Posterior vena cava (tissue), 2 donors: ENCODE results near the gene DCTD. TPM values are rescaled to one million over a fixed set of nuclear protein-coding genes. Genes with fewer than 3 reads are reported as not detected.
A peak's percentile ranks its signal among the peaks of the same experiment; 100 is the strongest.

Experiments
- DNase-seq: peaks from one replicate; pipeline ENCODE4 v3.0.0-alpha.2; 2020; ENCODE audit warnings: low spot score
- intact Hi-C, 2 donors: fragments of 100-400 bp; cut with DNase I; formaldehyde crosslinking; loops; one replicate each; pipeline versions ENCODE4 v1.14.1 to v1.14.2; 2022 to 2023
- total RNA-seq, 2 donors: library from RNA; stranded (reverse); fragmentation: NEBNext Ultra II Directional; extraction: Animal tissue kit (Norgen Biotek cat#: 25700); gene quantifications; one replicate each; pipeline ENCODE4 v1.2.1, GENCODE V29; 2021
- donor health status: DM: yes; HTN: yes; CAD: no.
- donor health status: DM: yes; HTN: yes; CAD: no.

The DCTD gene
- total RNA-seq, 2 donors from 2014 or later, result 62.5 to 68.8 TPM

- intact Hi-C loops, result no loop called here
- no peak for DNase-seq
Measured at GRCh38 chr4:182854466-182854865, 62.7 kb downstream of the DCTD start.

DNA sequence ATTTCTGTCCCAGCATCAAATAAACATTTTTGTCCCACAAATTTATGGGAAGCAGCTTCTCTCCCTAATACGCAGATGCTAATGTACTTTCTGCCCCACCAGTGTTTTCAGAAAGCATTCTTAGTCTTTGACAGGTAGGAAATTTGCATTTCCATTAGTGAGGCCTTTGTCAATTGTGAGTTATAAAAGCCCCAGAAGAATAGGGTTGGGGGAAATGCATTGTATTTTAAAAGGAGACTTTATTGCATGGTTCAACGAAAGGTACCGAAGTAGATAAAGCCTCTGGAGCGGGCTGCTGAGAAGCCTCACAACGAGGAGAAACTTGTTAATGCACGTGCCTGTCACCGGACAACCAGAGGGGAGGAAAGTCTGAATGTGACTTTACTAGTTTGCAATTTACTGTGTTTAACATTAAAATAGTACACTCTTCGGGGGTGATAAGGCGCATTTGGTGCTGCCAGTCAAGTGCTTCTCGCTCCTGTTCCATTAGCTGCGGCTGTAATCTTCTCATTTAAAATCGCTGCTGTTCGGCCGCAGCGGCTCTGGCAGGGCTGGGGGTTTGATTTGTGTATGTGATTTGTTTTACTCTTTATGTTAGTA is 63.4 kb downstream of the DCTD start:
- intact Hi-C loops, result no loop called here
- DNase-seq, result peak; percentile 58

DNA sequence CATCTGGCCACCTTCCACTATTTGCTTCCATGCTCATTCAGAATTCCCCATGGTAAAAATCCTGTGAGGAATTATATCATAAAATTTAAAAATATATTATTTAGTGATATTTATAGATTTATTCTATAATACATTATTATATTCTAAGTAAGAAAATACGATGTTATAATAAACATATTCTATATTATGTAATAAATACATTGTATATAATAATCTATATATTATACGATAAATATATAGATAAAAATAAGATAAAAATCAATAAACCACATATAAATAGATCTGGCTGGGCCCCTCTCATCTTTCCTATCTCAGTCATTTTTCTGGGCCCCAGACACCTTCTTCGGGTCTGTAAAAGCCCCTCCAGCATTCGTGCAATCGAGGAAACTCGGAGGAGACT is 68.5 kb downstream of the DCTD start:
- intact Hi-C loops, result no loop called here
- DNase-seq, result no peak

DNA sequence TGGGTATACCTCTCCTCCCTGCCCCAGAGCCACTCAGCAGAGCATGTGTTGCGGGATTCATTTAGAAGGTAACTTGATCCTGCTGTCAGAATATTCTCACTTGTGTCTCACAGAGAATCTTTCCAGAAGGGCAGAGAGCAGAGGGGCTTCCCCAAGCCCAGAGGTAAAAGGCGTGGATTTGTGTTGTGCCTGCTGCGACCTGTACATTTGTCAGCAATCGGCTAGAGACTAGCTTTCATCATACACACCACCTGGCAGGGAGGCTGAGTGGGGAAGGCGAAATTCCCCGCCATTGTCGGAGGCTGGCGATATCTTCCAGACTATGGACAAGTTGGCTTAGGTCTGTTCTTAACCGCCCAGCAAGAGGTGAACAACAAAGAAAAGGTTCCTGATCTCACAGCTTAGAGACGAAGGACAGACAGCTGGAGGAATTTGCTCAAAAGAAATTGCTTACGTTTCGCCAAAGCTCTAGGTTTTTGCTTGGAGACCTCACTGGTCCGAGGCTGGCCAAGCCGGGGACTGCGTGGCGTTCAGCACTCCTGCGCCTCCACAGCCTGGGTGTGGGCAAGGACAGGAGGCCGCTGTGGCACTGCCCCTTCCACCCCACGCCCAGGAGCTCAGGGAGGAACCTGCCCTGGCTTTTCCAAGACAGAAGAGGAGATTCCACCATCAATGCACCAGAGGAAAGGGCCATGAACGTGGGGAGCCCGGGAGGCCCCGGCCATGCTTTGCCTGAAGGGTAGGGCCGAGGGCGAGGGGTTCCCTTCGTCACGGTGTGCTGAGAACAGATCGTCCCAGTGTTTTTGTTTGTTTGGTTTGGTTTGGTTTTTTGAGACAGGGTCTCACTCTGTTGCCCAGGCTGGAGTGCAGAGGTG is 69.4 kb downstream of the DCTD start:
- intact Hi-C loops, result no loop called here
- peak; percentile 67 for DNase-seq

DNA sequence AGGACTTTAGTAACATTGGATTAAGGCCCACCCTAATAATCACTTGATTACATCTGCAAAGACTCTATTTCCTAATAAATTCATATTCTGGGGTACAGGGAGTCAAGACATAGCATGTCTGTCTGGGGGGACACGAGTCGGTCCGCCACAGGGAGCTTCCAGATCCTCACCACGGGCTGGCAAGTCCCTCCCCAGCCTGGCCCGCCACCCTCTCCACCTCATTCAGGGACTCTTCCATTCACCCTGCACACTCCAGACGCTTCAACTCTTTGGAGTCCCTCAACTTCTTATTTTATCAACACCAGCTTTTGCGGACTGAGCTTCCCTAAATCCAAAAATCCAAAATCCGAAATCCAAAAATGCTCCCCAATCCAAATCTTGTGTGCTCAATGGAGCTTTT is 71.2 kb downstream of the DCTD start:
- intact Hi-C loops, result no loop called here
- DNase-seq, result peak; percentile 67

DNA sequence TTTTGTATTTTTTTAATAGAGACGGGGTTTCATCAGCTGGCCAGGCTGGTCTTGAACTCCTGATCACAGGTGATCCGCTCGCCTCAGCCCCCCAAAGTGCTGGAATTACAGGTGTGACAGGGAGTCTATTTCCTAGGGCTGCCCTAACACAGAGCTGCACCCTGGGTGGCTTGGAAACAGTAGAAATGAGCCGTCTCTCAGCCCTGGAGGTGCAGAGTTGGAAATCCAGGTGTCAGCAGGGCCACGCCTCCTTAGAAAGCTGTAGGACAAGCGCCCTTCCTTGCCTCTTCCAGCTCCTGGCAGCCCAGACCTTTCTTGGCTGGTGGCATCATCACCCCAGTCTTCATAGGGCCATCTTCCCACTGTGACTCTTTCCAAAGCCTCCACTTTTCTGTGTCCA is 71.6 kb downstream of the DCTD start:
- intact Hi-C loops, result no loop called here
- no peak for DNase-seq

- intact Hi-C loops, result no loop called here
- DNase-seq, result no peak
Measured at GRCh38 chr4:182843808-182844325, 73.3 kb downstream of the DCTD start.

- intact Hi-C loops, result no loop called here
- DNase-seq, result no peak
Measured at GRCh38 chr4:182842759-182843390, 74.3 kb downstream of the DCTD start.

- peak; percentile 26 for DNase-seq
- intact Hi-C loops, result no loop called here
Measured at GRCh38 chr4:182842104-182842600, 75.0 kb downstream of the DCTD start.

DNA sequence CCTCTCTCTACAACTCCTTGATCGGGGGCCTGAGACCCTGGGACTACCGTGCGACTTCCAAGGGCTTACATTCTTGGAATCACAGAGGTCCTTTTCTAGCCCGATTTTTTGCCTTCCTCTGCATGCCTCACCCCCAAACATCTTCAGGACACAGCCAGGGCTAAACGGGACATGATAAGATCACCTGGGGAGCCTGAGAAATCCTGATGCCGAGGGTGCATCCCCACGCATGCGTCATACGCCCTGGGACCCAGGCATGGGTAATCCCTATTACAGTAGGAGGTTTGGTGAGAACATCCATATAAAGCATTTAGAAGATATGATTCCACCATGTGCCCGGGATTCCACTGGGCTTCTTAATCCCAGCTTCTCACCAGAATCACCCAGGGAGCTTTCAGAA is 77.1 kb downstream of the DCTD start:
- DNase-seq, result peak; percentile 50
- intact Hi-C loops, result no loop called here

Other genes starting within 250 kb of the DCTD start
- gene WWC2, start 181.9 kb upstream of the DCTD start, total RNA-seq, result 10 to 100 TPM; 24.8 to 25.8 TPM